GM21723 (cell line): ENCODE measurements around the gene BRPF1.
"Not testable (repeated sequence)": the region's sequence is repeated elsewhere in the genome, so short reads cannot be mapped to it uniquely, and the experiment has no call there.

Source experiments
- ATAC-seq: cut with Tn5 transposase; IDR thresholded peaks from one replicate; pipeline ENCODE4 v1.9.1; 2021; ENCODE audit warnings: mild to moderate bottlenecking, moderate library complexity; ENCODE audit not compliant: unreplicated experiment

BRPF1 gene

DNA sequence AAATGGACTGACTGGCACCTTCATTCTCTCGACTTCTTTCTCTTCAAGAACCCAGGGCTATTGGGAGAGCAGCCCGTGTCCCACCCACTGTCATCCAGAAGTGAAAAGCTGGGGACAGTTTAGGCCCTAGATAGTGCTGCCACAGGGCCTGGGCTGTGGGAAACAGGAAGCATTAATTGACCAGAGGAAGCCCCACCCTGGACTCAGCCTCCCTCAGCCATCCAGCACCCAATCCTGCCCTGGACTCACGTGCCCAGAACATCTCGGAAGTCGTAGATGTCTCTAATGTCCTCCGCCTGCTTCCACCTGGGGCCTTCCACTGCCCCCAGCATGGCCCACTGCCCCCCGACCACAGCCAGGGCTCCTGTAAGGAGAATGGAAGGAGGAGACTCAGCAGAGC is 35.9 kb downstream of the BRPF1 start:
- no peak for ATAC-seq

- no peak for ATAC-seq
Measured at GRCh38 chr3:9768141-9768775, 36.7 kb downstream of the BRPF1 start.

DNA sequence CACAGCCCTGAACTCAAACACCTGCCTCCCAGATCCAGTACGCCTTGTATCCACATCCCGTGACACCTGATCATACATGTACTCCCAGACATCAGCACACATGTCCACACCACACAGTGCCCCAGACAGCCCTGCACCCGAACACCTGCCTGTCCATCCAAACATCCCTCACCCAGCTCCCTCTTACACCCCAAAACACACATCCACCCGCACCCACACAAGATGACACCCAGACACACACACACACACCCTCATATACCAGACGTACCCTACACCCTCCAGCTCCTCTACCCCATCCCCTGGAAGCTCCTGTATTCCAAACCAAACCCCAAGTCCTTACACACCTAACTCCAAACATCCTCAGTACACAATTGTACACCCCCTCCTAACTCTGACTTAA is 37.5 kb downstream of the BRPF1 start:
- no peak for ATAC-seq

- peak; percentile 91 for ATAC-seq
Measured at GRCh38 chr3:9769426-9770275, 38.1 kb downstream of the BRPF1 start, which contains the start of gene CAMK1. TSS of gene CAMK1 (minus strand) at chr3:9769947. CDS start at chr3:9767749, 2,198 bp downstream.

- no peak for ATAC-seq
Measured at GRCh38 chr3:9770276-9770812, 38.8 kb downstream of the BRPF1 start.

DNA sequence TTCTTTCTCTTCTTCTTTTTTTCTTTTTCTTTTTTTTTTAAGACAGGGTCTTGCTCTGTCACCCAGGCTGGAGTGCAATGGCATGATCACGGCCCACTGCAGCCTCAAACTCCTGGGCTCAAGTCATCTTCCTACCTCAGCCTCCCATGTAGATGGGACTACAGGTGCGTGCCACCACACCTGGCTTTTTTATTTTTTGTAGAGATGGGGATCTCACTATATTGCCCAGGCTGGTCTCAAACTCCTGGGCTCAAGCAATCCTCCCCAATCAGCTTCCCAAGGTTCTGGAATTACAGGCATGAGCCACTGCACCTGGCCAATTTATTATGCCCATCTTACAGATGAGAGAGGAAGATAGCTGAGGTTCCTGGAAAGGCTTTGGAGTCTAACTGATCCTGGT is 39.5 kb downstream of the BRPF1 start:
- not testable (repeated sequence) for ATAC-seq

DNA sequence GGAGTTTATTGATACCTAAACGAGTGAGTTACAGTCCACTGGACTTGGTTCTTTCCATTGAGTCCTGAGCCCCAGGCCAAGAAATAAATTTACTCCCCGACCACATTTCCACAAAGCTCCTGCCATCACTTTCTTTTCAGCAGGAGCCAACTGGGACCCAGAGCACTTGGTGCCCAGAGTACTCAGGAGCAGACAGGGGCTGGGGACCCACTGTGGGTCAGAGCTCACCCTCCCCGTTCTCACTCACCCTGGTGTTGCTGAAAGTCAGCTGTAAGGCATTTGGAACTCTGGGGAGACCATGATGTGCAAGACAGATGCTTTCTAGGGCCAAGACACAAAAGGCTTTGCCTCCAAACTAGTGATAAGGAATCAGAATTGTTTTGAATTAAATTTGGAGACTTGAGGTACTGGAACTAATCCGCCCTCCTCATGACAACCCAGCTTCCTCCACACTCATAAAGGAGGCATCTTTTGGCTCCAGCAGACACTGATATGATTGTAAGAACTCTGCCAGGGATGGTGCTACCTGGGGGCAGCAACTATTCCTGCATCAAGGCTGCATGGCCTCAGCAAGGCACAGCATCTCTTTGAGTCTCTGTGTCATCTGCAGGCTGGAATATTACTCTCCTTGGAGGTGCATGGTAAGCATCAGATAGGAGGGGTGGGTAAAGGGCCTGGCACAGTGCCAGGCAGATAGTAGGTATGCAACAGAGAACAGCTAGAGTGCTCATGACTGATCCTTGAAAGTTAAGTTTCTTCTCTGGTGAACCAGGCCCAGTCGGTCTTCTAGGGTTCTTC is 45.6 kb downstream of the BRPF1 start:
- no peak for ATAC-seq

DNA sequence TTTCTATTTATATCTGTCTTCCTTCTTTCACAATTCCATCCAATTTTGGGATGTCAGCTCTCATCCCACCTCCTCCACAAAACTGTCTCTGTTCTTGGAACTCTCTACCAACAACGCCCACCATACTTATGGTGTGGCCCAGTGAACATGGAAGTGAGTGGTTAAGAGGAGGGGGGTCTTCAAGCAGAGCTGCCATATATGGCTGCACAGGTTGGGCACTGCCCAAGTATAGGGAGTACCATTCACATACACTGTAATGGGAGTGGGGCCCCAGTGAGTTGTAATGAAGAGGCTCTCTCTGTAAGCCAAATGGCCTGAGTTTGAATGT is 46.1 kb downstream of the BRPF1 start:
- ATAC-seq: no peak

GRCh38 chr3:9778143-9779074 is 46.9 kb downstream of the BRPF1 start:
- ATAC-seq: no peak

DNA sequence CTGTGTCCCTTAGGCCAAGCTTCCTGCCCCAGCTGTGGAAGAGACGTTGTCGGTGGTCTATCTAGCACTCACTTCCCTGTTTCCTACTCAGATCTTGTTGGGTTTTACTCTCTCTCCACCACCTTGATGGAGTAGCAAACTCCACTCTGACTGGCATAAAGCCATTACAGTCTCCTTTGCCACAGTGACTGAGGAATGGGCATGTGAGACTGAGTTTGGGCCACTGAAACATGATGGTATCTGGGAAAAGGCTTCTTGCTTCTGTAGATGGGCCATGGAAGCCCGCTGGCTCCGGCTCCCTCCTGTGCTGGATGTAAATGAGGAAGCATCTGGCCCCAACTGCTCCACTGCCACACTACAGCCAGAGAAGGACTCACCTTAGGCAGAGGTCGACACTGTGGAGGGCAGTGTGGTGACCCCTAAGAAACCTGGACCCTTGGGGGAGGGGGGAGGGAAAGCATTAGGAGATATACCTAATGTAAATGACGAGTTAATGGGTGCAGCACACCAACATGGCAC is 47.6 kb downstream of the BRPF1 start:
- no peak for ATAC-seq

DNA sequence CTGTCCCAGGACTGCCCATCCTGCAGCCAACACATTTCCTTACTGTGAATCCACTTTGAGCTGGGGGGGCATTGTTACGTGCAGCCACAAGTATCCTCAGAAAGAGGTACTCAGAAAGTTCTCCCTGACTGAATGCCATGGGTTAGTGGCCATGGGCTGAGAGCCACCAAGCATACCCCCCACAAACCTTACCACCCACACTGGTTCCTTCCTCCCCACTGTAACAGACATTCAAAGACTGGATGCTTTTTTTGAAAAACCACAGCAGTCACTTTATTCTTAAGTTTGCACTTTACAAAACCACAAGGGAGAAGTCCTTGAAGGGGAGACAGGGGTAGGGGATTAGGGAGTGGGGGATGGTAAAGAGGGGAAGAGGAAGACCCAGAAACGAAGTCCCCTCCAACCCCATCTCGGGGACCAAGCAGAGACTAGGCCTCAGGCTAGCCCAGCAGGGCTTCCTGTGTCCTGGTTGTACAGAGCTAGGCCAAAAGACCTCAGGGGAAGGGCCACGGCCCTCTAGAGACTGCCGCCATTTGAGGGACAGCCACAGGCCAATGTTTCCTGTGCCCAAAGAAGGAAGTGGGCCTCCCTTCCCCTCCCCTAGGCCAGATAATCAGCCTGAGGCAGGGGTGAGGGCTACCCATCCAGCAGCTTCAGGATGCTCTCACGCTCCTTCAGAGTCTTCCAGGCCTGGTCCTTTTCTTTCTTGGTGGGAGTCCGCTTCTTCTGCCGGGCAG is 48.4 kb downstream of the BRPF1 start:
- peak; percentile 60 for ATAC-seq

GRCh38 chr3:9780458-9780812 is 48.9 kb downstream of the BRPF1 start:
- ATAC-seq: no peak

- ATAC-seq: no peak
Measured at GRCh38 chr3:9780910-9781309, 49.4 kb downstream of the BRPF1 start.

DNA sequence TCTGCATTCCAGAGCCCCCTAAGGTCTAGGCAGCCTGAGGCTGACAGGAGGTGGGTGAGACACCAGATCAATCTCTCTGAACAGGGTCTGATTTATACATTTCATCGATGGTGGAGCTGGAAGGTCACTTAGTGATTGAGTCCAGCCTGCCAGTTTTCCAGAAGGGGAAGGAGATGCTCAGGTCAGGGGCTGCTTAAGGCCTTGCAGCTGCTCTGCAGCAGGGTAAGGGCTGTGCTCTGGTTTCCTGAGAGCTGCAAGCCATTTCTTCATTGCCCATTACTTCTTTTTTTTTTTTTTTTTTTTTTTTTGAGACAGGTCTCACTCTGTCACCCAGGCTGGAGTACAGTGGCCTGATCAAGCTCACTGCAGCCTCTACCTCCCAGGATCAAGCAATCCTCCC is 50.0 kb downstream of the BRPF1 start:
- ATAC-seq: no peak

DNA sequence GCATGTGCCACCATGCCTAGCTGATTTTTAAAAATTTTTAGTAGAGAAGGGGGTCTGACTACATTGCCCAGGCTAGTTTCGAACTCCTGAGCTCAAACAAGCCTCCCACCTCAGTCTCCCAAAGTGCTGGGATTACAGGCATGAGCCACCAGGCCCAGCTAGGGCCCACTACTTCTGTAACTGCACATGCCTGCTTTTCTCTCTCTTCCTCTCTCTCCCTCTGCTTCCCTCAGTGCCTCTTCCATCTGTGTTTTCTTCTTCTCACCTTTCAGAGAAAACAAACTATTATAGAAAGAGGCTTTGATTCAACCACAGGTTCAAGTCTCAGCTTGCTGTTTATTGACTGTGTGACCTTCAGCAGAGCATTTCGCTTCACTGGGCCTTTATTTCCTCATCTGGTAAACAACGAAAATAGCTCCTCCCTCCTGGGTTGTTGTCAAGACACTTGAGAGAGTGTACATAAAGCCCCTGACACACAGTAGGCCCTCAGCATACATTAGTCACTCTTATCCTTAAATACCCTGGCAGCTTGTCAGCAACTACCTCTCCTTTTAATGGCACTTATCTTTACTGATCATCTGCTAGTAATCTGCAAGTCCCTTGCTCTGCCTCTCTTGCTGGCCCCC is 50.6 kb downstream of the BRPF1 start:
- no peak for ATAC-seq

- no peak for ATAC-seq
Measured at GRCh38 chr3:9782770-9783169, 51.2 kb downstream of the BRPF1 start.

DNA sequence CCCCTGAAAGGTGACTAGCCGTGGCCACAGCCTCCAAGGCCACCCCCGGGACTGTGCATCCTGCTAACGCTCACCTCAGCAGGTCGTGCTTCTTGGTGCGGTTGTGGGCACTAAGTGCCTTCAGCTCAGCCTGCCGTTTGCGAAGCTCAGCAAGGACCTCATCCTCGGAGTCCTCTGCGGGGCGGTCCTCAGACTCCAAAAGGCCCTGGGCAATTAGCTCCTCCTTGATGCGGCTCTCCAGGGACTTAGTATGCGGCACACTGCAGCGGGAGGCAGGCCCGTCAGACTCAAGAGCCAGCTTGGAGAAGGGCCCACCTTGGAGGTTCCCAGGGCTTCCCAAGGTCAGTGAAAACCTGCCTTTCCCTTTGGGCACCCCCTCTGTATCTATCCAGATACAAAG is 52.4 kb downstream of the BRPF1 start:
- no peak for ATAC-seq

GRCh38 chr3:9784965-9785364 is 53.4 kb downstream of the BRPF1 start:
- ATAC-seq: no peak

- no peak for ATAC-seq
Measured at GRCh38 chr3:9785602-9786001, 54.1 kb downstream of the BRPF1 start.
